HUES64 (cell line): ENCODE results near the gene NUP214.
A peak's percentile ranks its signal among the peaks of the same experiment; 100 is the strongest.

ENCODE experiments used
- H3K27ac ChIP-seq: 2 replicates; pipeline ENCODE4 v1.7.0; 2013; ENCODE audit warnings: low read depth, low read length, inconsistent platforms
- H3K27me3 ChIP-seq: 2 replicates; pipeline ENCODE4 v1.6.1; 2013; ENCODE audit warnings: mild to moderate bottlenecking, low read length; ENCODE audit not compliant: insufficient read depth
- H3K36me3 ChIP-seq: 2 replicates; pipeline ENCODE4 v1.6.1; 2013; ENCODE audit warnings: mild to moderate bottlenecking, low read length; ENCODE audit not compliant: insufficient read depth
- H3K4me1 ChIP-seq: 2 replicates; pipeline ENCODE4 v1.6.1; 2013; ENCODE audit warnings: mild to moderate bottlenecking, low read length, moderate library complexity; ENCODE audit not compliant: insufficient read depth
- H3K4me3 ChIP-seq: 2 replicates; pipeline ENCODE4 v1.5.1; 2013; ENCODE audit warnings: mild to moderate bottlenecking, low read length, moderate library complexity
- H3K9ac ChIP-seq: 2 replicates; pipeline ENCODE4 v1.6.1; 2013; ENCODE audit warnings: mild to moderate bottlenecking, low read depth, low read length
- H3K9me3 ChIP-seq: 2 replicates; pipeline ENCODE4 v1.6.1; 2013; ENCODE audit warnings: low read depth, low read length; ENCODE audit not compliant: insufficient read depth
- WGBS: fragments of 150-250, 120-280 bp; methylation state at CpG from one replicate; pipeline ENCODE4 v1.1.7; 2013; ENCODE audit warnings: missing lambda C conversion rate; 5-methylcytosine and 5-hydroxymethylcytosine counted together

NUP214 gene

DNA sequence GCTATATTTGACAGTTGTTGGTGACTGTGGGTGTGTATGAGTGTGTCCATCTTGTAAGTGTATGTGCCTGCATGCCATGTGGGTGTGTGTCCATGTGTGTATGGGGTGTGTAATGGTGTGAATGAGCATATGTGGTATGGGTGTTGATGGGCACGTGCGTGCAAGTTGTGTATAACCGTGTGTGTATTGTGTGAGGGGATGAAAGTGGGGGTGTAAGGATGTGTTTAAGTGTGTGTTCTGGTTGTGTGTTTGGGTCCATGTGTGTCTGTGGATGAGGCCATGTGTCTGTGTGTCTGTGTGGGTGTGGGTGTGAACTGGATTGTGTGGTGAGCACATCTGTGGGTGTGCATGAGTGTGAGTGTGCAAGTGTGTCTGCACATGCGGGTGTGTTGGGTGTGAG lies 156.8 kb downstream of the NUP214 start:
- H3K27ac ChIP-seq = no peak overlapping the region
- no peak overlapping the region for H3K9ac ChIP-seq
- peaks cover 33% of the 10 kb centered on the region for H3K27me3 ChIP-seq
- no peaks in the 10 kb centered on the region for H3K9me3 ChIP-seq
- peaks cover 3% of the 10 kb centered on the region; the same call in 1 of the 2 replicates for H3K4me1 ChIP-seq
- H3K36me3 ChIP-seq = no peaks in the 10 kb centered on the region
- 0 out of 2 replicates have a peak overlapping the region, but pooled peaks have one; percentile 44 for H3K4me3 ChIP-seq
- 87% methylated on average over 4 of the region's 4 CpGs for WGBS

DNA sequence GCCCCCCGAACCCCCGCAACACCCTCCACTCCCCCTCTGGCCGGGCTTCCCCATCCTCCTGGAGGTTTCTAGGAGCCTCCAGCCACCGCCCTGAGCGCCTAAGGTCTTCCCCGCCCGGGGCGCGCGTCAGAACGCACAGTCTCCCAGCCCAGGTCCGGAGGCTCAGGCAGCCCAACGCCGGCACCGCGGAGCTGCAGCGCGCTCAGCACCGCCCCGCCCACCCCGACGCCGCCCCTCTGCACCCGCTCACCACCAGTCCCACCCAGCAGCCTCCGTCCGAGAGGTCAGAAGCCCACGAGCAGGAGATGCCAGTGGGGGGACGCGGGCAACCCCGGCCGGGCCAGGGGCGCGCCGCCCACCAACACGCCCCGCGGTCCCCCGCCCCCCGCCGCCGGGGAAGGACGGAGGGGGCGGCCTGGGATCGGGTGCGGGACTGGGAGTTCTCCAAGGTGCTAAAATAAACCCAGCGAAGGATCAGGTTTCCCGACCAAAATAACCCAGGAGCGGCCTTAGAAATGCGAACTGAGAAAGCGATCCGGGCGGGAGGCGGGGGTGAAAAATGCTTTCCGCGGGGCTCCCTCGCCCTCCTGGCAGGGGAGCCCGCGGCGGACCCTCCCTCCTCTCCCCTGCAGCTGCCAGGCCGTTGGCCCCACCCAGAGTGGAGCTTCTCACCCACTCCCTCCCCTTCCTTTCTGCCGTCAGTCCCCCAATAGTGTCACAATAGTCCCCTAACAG lies 157.5 kb downstream of the NUP214 start:
- Histone ChIP-seq H3K4me1 (peaks cover 3% of the 10 kb centered on the region; the same call in 1 of the 2 replicates), H3K9ac (no peak overlapping the region), H3K27ac (no peak overlapping the region)

More for the DNA sequence above, 157.5 kb downstream of the NUP214 start:
- H3K9me3 ChIP-seq = no peaks in the 10 kb centered on the region
- WGBS = 2% methylated on average over 60 of the region's 61 CpGs
- peak overlapping the region; percentile 44 for H3K4me3 ChIP-seq
- no peaks in the 10 kb centered on the region for H3K36me3 ChIP-seq
- H3K27me3 ChIP-seq = peaks cover 31% of the 10 kb centered on the region
